Stimulated activated CD8-positive, alpha-beta memory T cell treated with anti-CD3 and anti-CD28 coated beads, Interleukin-12 subunit alpha, Interleukin-12 subunit beta, amount 100 ng/mL, for 24 hours (primary cell): ENCODE measurements around the gene TIMM17A.

ENCODE experiments used
- DNase-seq: peaks from one replicate; pipeline ENCODE4 v3.0.0-alpha.2; 2020; ENCODE audit errors: extremely low read depth

The TIMM17A gene

GRCh38 chr1:201955009-201955728 is at the start of gene TIMM17A:
Gene TIMM17A, plus strand, starts transcription at chr1:201955503. Its CDS starts 24 bp downstream, at chr1:201955527.
- DNase-seq, result peak; percentile 78

- DNase-seq, result no peak
Measured at GRCh38 chr1:201906336-201906735, 49.0 kb upstream of the TIMM17A start.

GRCh38 chr1:201907621-201908020 is 47.7 kb upstream of the TIMM17A start:
- DNase-seq, result no peak

- DNase-seq, result no peak
Measured at GRCh38 chr1:201911826-201912571, 43.3 kb upstream of the TIMM17A start.

- no peak for DNase-seq
Measured at GRCh38 chr1:201912832-201913231, 42.5 kb upstream of the TIMM17A start.

- no peak for DNase-seq
Measured at GRCh38 chr1:201914456-201915235, 40.7 kb upstream of the TIMM17A start.

- no peak for DNase-seq
Measured at GRCh38 chr1:201916649-201917249, 38.6 kb upstream of the TIMM17A start.

- DNase-seq, result no peak
Measured at GRCh38 chr1:201917362-201918033, 37.8 kb upstream of the TIMM17A start.

GRCh38 chr1:201918343-201918742 is 37.0 kb upstream of the TIMM17A start:
- DNase-seq, result no peak

GRCh38 chr1:201921952-201922558 is 33.2 kb upstream of the TIMM17A start:
- DNase-seq, result no peak

GRCh38 chr1:201925301-201925567 is 30.1 kb upstream of the TIMM17A start:
- DNase-seq, result no peak

GRCh38 chr1:201925981-201926645 is 29.2 kb upstream of the TIMM17A start:
- no peak for DNase-seq

- DNase-seq, result no peak
Measured at GRCh38 chr1:201928266-201928665, 27.0 kb upstream of the TIMM17A start.

GRCh38 chr1:201930137-201930536 is 25.2 kb upstream of the TIMM17A start:
- no peak for DNase-seq

- DNase-seq, result no peak
Measured at GRCh38 chr1:201930803-201931202, 24.5 kb upstream of the TIMM17A start.

- DNase-seq, result no peak
Measured at GRCh38 chr1:201933840-201934430, 21.4 kb upstream of the TIMM17A start.

GRCh38 chr1:201937624-201938213 is 17.6 kb upstream of the TIMM17A start:
- DNase-seq, result no peak

GRCh38 chr1:201938440-201939035 is 16.8 kb upstream of the TIMM17A start:
- DNase-seq, result no peak

- no peak for DNase-seq
Measured at GRCh38 chr1:201939148-201939547, 16.2 kb upstream of the TIMM17A start.

- no peak for DNase-seq
Measured at GRCh38 chr1:201939574-201939973, 15.7 kb upstream of the TIMM17A start.
